Measurements from ENCODE around the gene IQGAP2.
"Not testable (repeated sequence)": the region's sequence is repeated elsewhere in the genome, so short reads cannot be mapped to it uniquely, and the experiment has no call there.

Gene IQGAP2

DNA sequence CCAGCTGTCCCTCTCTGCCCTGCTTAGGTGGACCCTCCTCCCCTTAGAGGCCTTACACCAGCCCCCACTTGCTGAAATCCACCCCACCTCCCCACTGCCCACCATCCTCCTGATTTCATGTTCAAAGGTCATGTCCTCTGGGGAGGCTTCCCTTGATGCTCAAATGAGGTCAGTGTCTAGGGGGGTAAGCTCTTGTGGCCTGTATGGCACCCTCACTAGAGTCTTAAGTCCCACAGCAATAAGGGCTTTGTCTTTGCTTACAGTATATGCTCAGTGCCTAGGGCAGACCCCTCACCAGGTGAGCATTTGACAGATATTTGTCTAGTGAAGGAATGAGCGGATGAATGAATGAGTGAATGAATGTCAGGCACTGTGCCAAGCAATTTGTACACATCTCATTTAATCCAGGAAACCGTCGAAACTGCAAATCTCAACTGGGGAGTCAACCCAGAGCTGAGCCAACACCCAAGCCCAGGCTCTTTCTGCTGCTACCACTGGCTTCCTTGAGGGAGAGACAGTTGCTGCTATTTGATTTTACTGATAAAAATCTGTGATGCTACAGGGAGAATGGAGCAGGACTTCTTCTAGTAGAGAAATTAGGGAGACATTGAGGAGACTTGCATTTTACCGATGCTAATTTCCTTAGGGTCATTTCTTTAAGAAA, 101.9 kb downstream of the IQGAP2 start:
- Histone ChIP-seq H3K79me2 (ENCODE audit: control insufficient read depth, insufficient read depth, low read length, unreplicated experiment) (no peaks in the 10 kb centered on the region), H3K4me1 (ENCODE audit: control insufficient read depth, insufficient read depth, low read length, unreplicated experiment) (no peaks in the 10 kb centered on the region), H3K36me3 (ENCODE audit: insufficient read depth, low read length) (no peaks in the 10 kb centered on the region), H3K27ac (ENCODE audit: low read depth, low read length) (no peak overlapping the region), H2AFZ (ENCODE audit: low read length, unreplicated experiment) (no peak overlapping the region), H3K27me3 (ENCODE audit: insufficient read depth, low read length) (peaks cover 34% of the 10 kb centered on the region), H3K4me3 (ENCODE audit: low read depth, low read length) (no peak overlapping the region)

DNA sequence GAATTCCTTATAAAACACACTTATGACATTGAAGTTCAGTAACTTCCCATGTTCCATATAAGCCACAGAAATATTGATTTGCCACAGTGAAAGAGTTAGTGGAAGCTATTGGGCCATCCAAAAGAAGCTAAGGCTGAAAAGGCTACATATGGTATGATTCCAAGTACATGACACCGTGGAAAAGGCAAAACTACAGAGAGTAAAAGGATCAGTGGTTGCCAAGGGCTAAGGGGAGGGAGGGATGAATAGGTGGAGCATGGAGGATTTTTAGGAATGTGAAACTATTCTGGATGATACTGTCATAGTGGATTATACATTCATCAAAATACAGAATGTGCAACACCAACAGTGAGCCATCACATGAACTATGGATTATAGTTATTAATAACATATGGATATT, 110.4 kb downstream of the IQGAP2 start:
- Histone ChIP-seq H3K79me2 (ENCODE audit: control insufficient read depth, insufficient read depth, low read length, unreplicated experiment) (no peaks in the 10 kb centered on the region), H2AFZ (ENCODE audit: low read length, unreplicated experiment) (no peak overlapping the region), H3K36me3 (ENCODE audit: insufficient read depth, low read length) (no peaks in the 10 kb centered on the region), H3K27ac (ENCODE audit: low read depth, low read length) (no peak overlapping the region), H3K27me3 (ENCODE audit: insufficient read depth, low read length) (peaks cover 8% of the 10 kb centered on the region; the same call in 1 of the 2 replicates), H3K4me3 (ENCODE audit: low read depth, low read length) (no peak overlapping the region), H3K4me1 (ENCODE audit: control insufficient read depth, insufficient read depth, low read length, unreplicated experiment) (no peaks in the 10 kb centered on the region)

- Histone ChIP-seq H3K27ac (ENCODE audit: low read depth, low read length) (no peak overlapping the region), H3K4me3 (ENCODE audit: low read depth, low read length) (no peak overlapping the region), H2AFZ (ENCODE audit: low read length, unreplicated experiment) (no peak overlapping the region), H3K36me3 (ENCODE audit: insufficient read depth, low read length) (no peaks in the 10 kb centered on the region), H3K79me2 (ENCODE audit: control insufficient read depth, insufficient read depth, low read length, unreplicated experiment) (no peaks in the 10 kb centered on the region), H3K27me3 (ENCODE audit: insufficient read depth, low read length) (peaks cover 12% of the 10 kb centered on the region), H3K4me1 (ENCODE audit: control insufficient read depth, insufficient read depth, low read length, unreplicated experiment) (no peaks in the 10 kb centered on the region)
Measured at GRCh38 chr5:76514292-76514691, 111.2 kb downstream of the IQGAP2 start.

DNA sequence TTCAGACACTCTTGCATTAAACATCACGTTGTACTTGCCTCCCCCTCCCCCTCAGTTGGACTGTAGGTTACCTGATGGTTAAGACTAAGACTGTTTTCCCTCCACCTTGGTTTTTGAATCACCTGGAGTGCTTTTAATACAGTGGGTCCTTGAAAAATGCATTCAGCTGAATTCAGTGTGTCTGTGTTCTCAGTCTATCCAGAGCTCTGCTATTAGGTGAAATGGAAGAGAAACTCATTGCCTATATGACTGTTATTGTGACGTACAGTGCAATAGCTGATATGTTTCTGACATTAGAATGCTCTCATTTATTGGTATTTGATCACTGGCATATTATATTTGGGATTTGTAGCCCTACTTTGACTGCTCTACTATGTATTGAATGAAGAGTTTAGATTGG, 111.6 kb downstream of the IQGAP2 start:
- Histone ChIP-seq H3K4me1 (ENCODE audit: control insufficient read depth, insufficient read depth, low read length, unreplicated experiment) (no peaks in the 10 kb centered on the region), H3K79me2 (ENCODE audit: control insufficient read depth, insufficient read depth, low read length, unreplicated experiment) (no peaks in the 10 kb centered on the region), H3K4me3 (ENCODE audit: low read depth, low read length) (no peak overlapping the region), H3K27ac (ENCODE audit: low read depth, low read length) (no peak overlapping the region), H2AFZ (ENCODE audit: low read length, unreplicated experiment) (no peak overlapping the region), H3K27me3 (ENCODE audit: insufficient read depth, low read length) (peaks cover 12% of the 10 kb centered on the region), H3K36me3 (ENCODE audit: insufficient read depth, low read length) (no peaks in the 10 kb centered on the region)

- H2AFZ ChIP-seq (ENCODE audit: low read length, unreplicated experiment), result no peak overlapping the region
- no peaks in the 10 kb centered on the region for H3K79me2 ChIP-seq (ENCODE audit: control insufficient read depth, insufficient read depth, low read length, unreplicated experiment)
- H3K27ac ChIP-seq (ENCODE audit: low read depth, low read length), result no peak overlapping the region
- H3K36me3 ChIP-seq (ENCODE audit: insufficient read depth, low read length), result no peaks in the 10 kb centered on the region
- peaks cover 12% of the 10 kb centered on the region for H3K27me3 ChIP-seq (ENCODE audit: insufficient read depth, low read length)
- no peak overlapping the region for H3K4me3 ChIP-seq (ENCODE audit: low read depth, low read length)
- H3K4me1 ChIP-seq (ENCODE audit: control insufficient read depth, insufficient read depth, low read length, unreplicated experiment), result no peaks in the 10 kb centered on the region
Measured at GRCh38 chr5:76517334-76517733, 114.2 kb downstream of the IQGAP2 start.

DNA sequence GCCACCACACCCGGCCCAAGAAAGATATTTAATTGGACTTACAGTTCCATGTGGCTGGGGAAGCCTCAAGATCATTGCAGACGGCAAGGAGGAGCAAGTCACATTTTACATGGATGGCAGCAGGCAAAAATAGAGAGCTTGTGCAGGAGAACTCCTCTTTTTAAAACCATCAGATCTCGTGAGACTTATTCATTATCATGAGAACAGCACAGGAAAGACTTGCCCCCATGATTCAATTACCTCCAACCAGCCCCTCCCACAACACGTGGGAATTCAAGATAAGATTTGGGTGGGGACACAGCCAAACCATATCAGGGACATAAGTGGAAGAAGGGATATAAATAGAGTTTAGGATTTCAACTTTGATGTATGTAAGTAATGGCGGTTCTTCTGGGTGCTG, 115.2 kb downstream of the IQGAP2 start:
- not testable (repeated sequence) for H3K4me1 ChIP-seq (ENCODE audit: control insufficient read depth, insufficient read depth, low read length, unreplicated experiment); H3K36me3 ChIP-seq (ENCODE audit: insufficient read depth, low read length); H3K27ac ChIP-seq (ENCODE audit: low read depth, low read length); H3K79me2 ChIP-seq (ENCODE audit: control insufficient read depth, insufficient read depth, low read length, unreplicated experiment); H3K4me3 ChIP-seq (ENCODE audit: low read depth, low read length); H2AFZ ChIP-seq (ENCODE audit: low read length, unreplicated experiment)
- H3K27me3 ChIP-seq (ENCODE audit: insufficient read depth, low read length), result peaks cover 12% of the 10 kb centered on the region

DNA sequence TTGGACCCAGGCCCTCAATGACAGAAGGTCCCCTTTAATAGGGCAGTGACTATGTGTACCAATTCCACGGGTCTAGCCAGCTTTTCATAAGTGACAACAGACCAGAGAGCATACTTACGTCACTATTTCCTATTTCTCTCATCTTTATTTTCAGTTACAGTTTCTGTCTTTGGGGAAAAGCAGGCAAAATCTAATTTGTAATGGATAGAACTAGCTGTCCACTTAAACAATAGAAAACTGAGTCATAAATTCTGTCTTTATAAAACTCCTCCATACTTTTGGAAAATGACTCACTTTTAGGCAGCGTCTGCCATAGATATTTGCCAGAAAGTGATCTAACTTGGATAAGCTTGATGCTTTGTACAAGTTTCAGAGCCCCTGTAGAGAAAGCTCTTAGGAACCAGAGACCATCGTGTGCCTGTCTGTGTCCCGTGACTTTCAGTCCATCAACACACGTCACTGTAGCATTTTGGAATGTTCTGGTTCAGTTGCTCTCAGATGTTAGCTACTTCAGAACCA, 118.2 kb downstream of the IQGAP2 start:
- peaks cover 6% of the 10 kb centered on the region for H3K27me3 ChIP-seq (ENCODE audit: insufficient read depth, low read length)
- H3K4me1 ChIP-seq (ENCODE audit: control insufficient read depth, insufficient read depth, low read length, unreplicated experiment), result no peaks in the 10 kb centered on the region

DNA sequence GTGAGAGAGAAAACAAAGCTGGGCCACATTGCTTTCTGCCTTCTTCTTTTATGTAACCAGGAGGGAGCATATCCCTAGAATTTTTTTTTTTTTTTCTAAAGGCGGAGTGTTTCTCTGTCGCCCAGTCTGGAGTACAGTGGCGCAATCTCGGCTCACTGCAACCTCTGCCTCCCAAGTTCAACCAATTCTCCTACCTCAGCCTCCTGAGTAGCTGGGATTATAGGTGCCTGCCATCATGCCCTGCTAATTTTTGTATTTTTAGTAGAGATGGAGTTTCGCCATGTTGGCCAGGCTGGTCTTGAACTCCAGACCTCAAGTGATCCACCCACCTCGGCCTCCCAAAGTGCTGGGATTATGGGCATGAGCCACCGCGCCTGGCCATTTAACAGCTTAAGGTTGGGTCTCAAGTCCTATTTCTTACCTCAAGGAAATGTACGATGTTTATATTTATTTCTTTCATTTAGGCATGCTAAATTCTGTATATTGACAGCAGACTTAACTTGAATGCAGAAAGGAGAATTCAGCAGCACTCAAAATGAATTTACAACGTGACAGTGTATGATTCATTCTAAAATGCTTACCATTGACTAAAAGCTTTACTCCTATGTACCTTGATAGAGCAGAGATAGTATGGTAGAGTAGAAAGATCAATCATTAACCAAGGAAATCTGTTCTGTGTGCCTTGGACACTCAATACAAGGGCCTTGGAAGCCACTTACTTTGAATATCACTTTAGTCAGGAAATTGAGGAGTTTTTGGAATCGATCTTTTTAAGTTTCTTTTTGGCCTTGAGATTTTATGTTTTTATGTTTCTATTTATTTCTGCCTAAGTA, 119.2 kb downstream of the IQGAP2 start:
- Histone ChIP-seq H3K4me1 (ENCODE audit: control insufficient read depth, insufficient read depth, low read length, unreplicated experiment) (no peaks in the 10 kb centered on the region), H3K27ac (ENCODE audit: low read depth, low read length) (no peak overlapping the region), H2AFZ (ENCODE audit: low read length, unreplicated experiment) (no peak overlapping the region), H3K36me3 (ENCODE audit: insufficient read depth, low read length) (no peaks in the 10 kb centered on the region), H3K79me2 (ENCODE audit: control insufficient read depth, insufficient read depth, low read length, unreplicated experiment) (no peaks in the 10 kb centered on the region), H3K4me3 (ENCODE audit: low read depth, low read length) (no peak overlapping the region), H3K27me3 (ENCODE audit: insufficient read depth, low read length) (peaks cover 13% of the 10 kb centered on the region)

More for the DNA sequence above, 118.2 kb downstream of the IQGAP2 start:
- Histone ChIP-seq H3K79me2 (ENCODE audit: control insufficient read depth, insufficient read depth, low read length, unreplicated experiment) (no peaks in the 10 kb centered on the region), H3K36me3 (ENCODE audit: insufficient read depth, low read length) (no peaks in the 10 kb centered on the region), H2AFZ (ENCODE audit: low read length, unreplicated experiment) (no peak overlapping the region), H3K27ac (ENCODE audit: low read depth, low read length) (peak overlapping the region; percentile 56), H3K4me3 (ENCODE audit: low read depth, low read length) (no peak overlapping the region)

DNA sequence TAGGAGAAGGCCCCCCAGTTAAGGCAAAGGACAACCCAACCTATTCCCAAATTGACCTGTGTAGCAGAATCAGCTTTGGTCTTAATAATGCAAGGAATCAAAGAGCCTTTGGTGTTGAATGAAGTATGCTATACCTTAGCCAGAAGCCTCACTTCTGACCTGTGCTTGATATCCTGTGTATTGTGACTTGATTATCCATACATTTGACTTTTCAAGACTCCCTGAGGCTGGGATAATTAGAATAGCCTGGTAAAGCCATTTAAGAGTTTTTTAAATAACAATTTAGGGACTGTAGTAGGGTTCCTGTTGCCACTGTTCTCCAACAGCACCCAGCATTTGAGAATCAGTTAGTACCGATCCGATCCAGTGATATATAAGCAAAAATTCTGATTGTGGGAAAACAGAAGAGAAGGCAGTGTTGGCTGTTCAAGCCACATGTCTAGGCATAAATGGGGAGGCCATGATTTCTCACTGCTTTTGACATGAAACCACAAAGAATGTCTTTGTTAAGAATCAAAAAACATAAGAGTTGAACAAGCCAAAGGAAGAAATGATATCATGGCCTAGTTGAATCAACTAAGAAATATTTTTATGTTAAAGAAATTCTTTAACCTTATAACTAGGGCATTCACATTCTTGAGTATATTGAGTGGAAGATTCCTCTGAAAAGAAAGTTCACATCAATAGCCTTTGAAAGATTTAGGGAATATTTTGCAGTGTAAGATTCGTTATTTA, 121.2 kb downstream of the IQGAP2 start:
- H3K4me1 ChIP-seq (ENCODE audit: control insufficient read depth, insufficient read depth, low read length, unreplicated experiment), result no peaks in the 10 kb centered on the region
- H3K36me3 ChIP-seq (ENCODE audit: insufficient read depth, low read length), result no peaks in the 10 kb centered on the region
- H3K27ac ChIP-seq (ENCODE audit: low read depth, low read length), result no peak overlapping the region
- no peak overlapping the region for H3K4me3 ChIP-seq (ENCODE audit: low read depth, low read length)
- no peaks in the 10 kb centered on the region for H3K79me2 ChIP-seq (ENCODE audit: control insufficient read depth, insufficient read depth, low read length, unreplicated experiment)
- H2AFZ ChIP-seq (ENCODE audit: low read length, unreplicated experiment), result no peak overlapping the region
- H3K27me3 ChIP-seq (ENCODE audit: insufficient read depth, low read length), result peaks cover 10% of the 10 kb centered on the region

- no peaks in the 10 kb centered on the region for H3K4me1 ChIP-seq (ENCODE audit: control insufficient read depth, insufficient read depth, low read length, unreplicated experiment)
- H3K36me3 ChIP-seq (ENCODE audit: insufficient read depth, low read length), result no peaks in the 10 kb centered on the region
- no peak overlapping the region for H3K27ac ChIP-seq (ENCODE audit: low read depth, low read length)
- H3K4me3 ChIP-seq (ENCODE audit: low read depth, low read length), result no peak overlapping the region
- H3K79me2 ChIP-seq (ENCODE audit: control insufficient read depth, insufficient read depth, low read length, unreplicated experiment), result no peaks in the 10 kb centered on the region
- peaks cover 10% of the 10 kb centered on the region for H3K27me3 ChIP-seq (ENCODE audit: insufficient read depth, low read length)
- no peak overlapping the region for H2AFZ ChIP-seq (ENCODE audit: low read length, unreplicated experiment)
Measured at GRCh38 chr5:76524868-76525267, 121.8 kb downstream of the IQGAP2 start.

Data from ACC112 (cell line).